Right lobe of liver (tissue), 4 donors: ENCODE data around the gene KIAA2012.

Source experiments
- CTCF ChIP-seq, 4 donors: fragments of 200-600 bp in 3 of 4; fragments of 450-650 bp in 1 of 4; IDR thresholded peaks; one replicate each; pipeline versions ENCODE4 v1.5.1 to v1.8.0; 2016 to 2022; ENCODE audit warnings: antibody characterized with exemption in 4 of 4, mild to moderate bottlenecking in 2 of 4
- POLR2A ChIP-seq: fragments of 450-650 bp; IDR thresholded peaks from one replicate; pipeline ENCODE4 v1.6.1; 2017; ENCODE audit warnings: antibody characterized with exemption, mild to moderate bottlenecking
- donor health status: DM: no; HTN: no; CAD: no.
- donor health status: DM: no; HTN: no; CAD: no.
- donor health status: DM: no; HTN: yes; CAD: no.

- peak; percentile 83 to 87 (median 84) for TF ChIP-seq CTCF (IDR thresholded peaks at IDR 0.05)
- no peak for TF ChIP-seq POLR2A
Measured at GRCh38 chr2:202178346-202178958, 105.4 kb downstream of the KIAA2012 start.
